ENCODE results near the gene PKN2. TPM values are rescaled to one million over a fixed set of nuclear protein-coding genes. Genes with fewer than 3 reads are reported as not detected.

PKN2 gene
- total RNA-seq, 1 experiment from 2014 or later: 32.5 TPM

DNA sequence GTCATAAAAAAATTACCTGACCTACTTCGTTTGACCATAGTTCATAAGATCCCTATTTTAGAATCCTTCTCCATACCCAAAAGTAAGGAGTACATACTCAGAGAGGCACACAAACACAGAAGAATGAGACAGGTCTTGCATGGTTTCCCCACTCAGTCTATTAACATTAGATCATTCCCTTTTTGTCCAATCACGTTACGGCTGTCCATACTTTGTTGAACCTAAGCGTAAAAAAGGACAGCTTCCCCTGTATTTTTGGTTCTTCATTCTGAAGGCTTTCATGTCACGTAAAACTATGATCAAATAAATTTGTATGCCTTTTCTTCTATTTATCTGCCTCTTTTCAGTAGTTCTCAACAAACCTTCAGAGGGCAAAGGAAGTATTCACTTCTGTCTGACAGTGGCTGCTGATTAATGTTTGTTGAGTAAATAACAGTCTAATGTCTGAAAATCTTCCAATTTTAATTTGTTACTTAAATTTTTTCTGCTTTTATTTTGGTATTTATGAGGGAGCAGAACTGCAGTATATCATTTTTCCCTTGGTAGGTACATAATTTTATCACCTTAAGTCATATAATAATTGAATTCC lies 16.4 kb downstream of the PKN2 start:
- peaks cover 15 to 19% of the 10 kb centered on the region in 2 experiments for H3K4me1 Mint-ChIP-seq
- no peak for DNase-seq
- Histone ChIP-seq H2BK12ac (ENCODE audit: insufficient read length, low read depth, low read length) (no peak overlapping the region), H3K27ac (ENCODE audit: insufficient read length, low read depth, low read length) (no peak overlapping the region), H2BK5ac (ENCODE audit: insufficient read length, low read length) (no peak overlapping the region), H3K9me3 (ENCODE audit: control insufficient read depth, low read depth, low read length) (no peaks in the 10 kb centered on the region), H3K4me1 (ENCODE audit: insufficient read depth, low read length) (no peaks in the 10 kb centered on the region), H3K18ac (ENCODE audit: insufficient read length, low read depth, low read length) (no peak overlapping the region), H3K79me2 (ENCODE audit: insufficient read depth, low read length) (peaks cover 4% of the 10 kb centered on the region; the same call in 1 of the 2 replicates), H2BK120ac (ENCODE audit: low read depth, low read length, poor library complexity, severe bottlenecking) (no peak overlapping the region), H3K9ac (ENCODE audit: extremely low read depth, insufficient read length, low read length) (no peak overlapping the region), H3K23ac (ENCODE audit: insufficient read length, low read depth, low read length) (no peak overlapping the region), H2BK15ac (ENCODE audit: low read depth, low read length) (no peak overlapping the region), H3K56ac (ENCODE audit: insufficient read length, low read depth, low read length) (no peak overlapping the region), H3K4me2 (ENCODE audit: insufficient read depth, insufficient read length, low read length) (no peak overlapping the region), H2AK5ac (ENCODE audit: insufficient read length, low read length) (no peak overlapping the region), H3K79me1 (ENCODE audit: insufficient read depth, low read depth, low read length, poor library complexity, severe bottlenecking) (peaks cover 5% of the 10 kb centered on the region), H4K20me1 (ENCODE audit: control insufficient read depth, insufficient read depth, insufficient read length) (no peaks in the 10 kb centered on the region), H3K23me2 (ENCODE audit: insufficient read length, low read depth, low read length, poor library complexity, severe bottlenecking) (no peaks in the 10 kb centered on the region), H3K4ac (ENCODE audit: low read depth, low read length) (no peak overlapping the region), H2BK20ac (ENCODE audit: low read depth, low read length, poor library complexity, severe bottlenecking) (no peak overlapping the region), H3K27me3 (ENCODE audit: insufficient read depth, low read length) (no peaks in the 10 kb centered on the region), H3K14ac (ENCODE audit: insufficient read depth, low read length) (no peak overlapping the region), H2AFZ (ENCODE audit: low read length) (no peak overlapping the region), H4K8ac (replicated peaks; ENCODE audit: insufficient read length, low read depth, low read length) (no peak overlapping the region), H4K5ac (ENCODE audit: insufficient read length, low read depth, low read length) (no peak overlapping the region), H3T11ph (ENCODE audit: low read length) (no peak overlapping the region), H4K91ac (ENCODE audit: insufficient read length, low read depth, low read length) (no peak overlapping the region)
- WGBS (ENCODE audit: extremely low coverage, insufficient read length, low lambda C conversion rate): no CpG with 5 or more reads among the region's 5 CpGs
- H3K9me3 Mint-ChIP-seq: no peaks in the 10 kb centered on the region
- H3K27ac Mint-ChIP-seq: no peak overlapping the region; a peak in 2 of 7 replicates
- H3K36me3 Mint-ChIP-seq (ENCODE audit: insufficient read depth in 1 of 3, low read depth in 3 of 3): peaks cover 8 to 14% (median 11%) of the 10 kb centered on the region in 3 experiments; a peak in 6 of 7 replicates
- H3K4me3 Mint-ChIP-seq: no peak overlapping the region
- no peak for TF ChIP-seq CTCF (conservative IDR thresholded peaks at IDR 0.05)
- H3K27me3 Mint-ChIP-seq (ENCODE audit: low read depth): no peaks in the 10 kb centered on the region
